Prostate gland (tissue), 2 donors: ENCODE data around the gene CARMIL1.

ENCODE experiments used
- POLR2A ChIP-seq: fragments of 450-650 bp; IDR thresholded peaks from one replicate; pipeline ENCODE4 v1.6.1; 2016; ENCODE audit warnings: antibody characterized with exemption, mild to moderate bottlenecking
- TF ChIP-seq, protein P1 (sequence below), 4 experiments: fragments of 200-600 bp in 2 of 4; fragments of 450-650 bp in 2 of 4; sonication (generic) in 2 of 4; IDR thresholded peaks; 1 replicate in 3 of 4; 2 replicates in 1 of 4; pipeline ENCODE4 v1.5.1; 2016 to 2019; ENCODE audit warnings: antibody characterized with exemption in 4 of 4, mild to moderate bottlenecking in 2 of 4, moderate library complexity in 2 of 4

DNA sequence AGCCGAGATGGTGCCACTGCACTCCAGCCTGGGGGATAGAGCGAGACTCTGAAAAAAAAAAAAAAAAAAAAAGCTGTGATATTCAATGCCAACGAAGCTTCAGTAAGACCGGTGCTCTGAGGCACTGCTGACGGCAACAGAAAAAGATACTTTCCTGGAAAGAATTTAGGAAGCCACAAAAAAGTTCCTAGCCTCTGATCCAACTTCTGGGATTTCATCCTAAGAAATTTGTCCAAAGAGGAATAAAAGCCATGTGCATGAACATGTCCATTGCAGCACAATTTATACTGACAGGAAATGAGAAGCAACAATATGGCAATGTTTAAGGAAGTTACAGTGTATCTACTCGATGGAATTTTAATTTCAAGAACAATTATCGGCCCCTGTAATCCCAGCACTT is 24.5 kb upstream of the CARMIL1 start:
- TF ChIP-seq, protein P1, sequence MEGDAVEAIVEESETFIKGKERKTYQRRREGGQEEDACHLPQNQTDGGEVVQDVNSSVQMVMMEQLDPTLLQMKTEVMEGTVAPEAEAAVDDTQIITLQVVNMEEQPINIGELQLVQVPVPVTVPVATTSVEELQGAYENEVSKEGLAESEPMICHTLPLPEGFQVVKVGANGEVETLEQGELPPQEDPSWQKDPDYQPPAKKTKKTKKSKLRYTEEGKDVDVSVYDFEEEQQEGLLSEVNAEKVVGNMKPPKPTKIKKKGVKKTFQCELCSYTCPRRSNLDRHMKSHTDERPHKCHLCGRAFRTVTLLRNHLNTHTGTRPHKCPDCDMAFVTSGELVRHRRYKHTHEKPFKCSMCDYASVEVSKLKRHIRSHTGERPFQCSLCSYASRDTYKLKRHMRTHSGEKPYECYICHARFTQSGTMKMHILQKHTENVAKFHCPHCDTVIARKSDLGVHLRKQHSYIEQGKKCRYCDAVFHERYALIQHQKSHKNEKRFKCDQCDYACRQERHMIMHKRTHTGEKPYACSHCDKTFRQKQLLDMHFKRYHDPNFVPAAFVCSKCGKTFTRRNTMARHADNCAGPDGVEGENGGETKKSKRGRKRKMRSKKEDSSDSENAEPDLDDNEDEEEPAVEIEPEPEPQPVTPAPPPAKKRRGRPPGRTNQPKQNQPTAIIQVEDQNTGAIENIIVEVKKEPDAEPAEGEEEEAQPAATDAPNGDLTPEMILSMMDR (IDR thresholded peaks at IDR 0.05): no peak
- TF ChIP-seq POLR2A: no peak
